Thyroid gland (tissue), 4 donors: Measurements from ENCODE around the gene ATXN1.

ENCODE experiments used
- POLR2A ChIP-seq, 2 donors: fragments of 450-650 bp; IDR thresholded peaks; one replicate each; pipeline ENCODE4 v1.6.1; 2017; ENCODE audit warnings: antibody characterized with exemption in 2 of 2, mild to moderate bottlenecking in 2 of 2, moderate library complexity in 1 of 2
- TF ChIP-seq, protein P1 (sequence below), 6 experiments: fragments of 200-600 bp in 3 of 6; fragments of 450-650 bp in 3 of 6; sonication (generic) in 3 of 6; IDR thresholded peaks; one replicate each; pipeline ENCODE4 v1.5.1; 2016 to 2019; ENCODE audit warnings: antibody characterized with exemption in 6 of 6, mild to moderate bottlenecking in 2 of 6, inconsistent platforms in 1 of 6, moderate library complexity in 1 of 6

DNA sequence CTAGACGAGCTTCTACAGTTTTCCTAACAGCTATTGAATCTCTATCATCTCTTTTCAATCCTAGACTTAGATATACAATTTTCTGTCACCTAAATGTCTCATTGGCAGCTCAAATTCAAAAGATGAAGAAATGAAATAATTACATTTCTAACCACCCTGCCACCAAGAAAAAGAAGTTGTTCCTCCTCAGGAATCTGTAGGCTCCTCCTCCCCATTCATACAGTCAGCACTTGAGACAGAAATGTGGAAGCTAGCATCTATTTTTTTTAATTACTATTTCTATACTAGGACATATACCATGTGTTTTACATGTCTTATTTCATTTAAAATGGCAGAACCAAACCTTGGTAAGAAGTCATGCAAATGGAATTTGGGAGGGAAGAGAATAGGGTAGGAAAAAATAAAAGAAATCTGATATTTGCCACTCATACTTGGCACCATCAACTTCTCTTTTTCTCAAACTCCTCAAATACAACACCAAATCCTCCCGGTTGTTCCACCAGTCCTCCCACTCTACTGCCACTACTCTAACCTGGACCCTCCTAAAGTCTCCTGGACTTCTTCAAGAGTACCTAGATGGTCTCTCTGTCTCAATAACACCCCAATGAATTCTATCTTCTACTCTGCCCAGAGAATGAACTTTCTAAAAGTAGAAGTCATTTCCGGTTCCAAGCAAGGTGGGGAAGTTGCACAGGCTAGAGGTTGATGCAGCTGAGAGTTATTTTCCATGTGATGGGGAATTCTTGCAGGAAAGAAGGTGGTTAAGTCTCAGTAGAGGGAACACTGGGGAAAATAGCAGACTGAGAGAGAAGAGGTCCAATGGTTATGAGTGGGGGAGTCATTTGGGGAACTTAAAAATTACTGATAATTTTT lies 54.1 kb downstream of the ATXN1 start:
- no peak for TF ChIP-seq POLR2A (IDR thresholded peaks at IDR 0.05)
- TF ChIP-seq, protein P1, sequence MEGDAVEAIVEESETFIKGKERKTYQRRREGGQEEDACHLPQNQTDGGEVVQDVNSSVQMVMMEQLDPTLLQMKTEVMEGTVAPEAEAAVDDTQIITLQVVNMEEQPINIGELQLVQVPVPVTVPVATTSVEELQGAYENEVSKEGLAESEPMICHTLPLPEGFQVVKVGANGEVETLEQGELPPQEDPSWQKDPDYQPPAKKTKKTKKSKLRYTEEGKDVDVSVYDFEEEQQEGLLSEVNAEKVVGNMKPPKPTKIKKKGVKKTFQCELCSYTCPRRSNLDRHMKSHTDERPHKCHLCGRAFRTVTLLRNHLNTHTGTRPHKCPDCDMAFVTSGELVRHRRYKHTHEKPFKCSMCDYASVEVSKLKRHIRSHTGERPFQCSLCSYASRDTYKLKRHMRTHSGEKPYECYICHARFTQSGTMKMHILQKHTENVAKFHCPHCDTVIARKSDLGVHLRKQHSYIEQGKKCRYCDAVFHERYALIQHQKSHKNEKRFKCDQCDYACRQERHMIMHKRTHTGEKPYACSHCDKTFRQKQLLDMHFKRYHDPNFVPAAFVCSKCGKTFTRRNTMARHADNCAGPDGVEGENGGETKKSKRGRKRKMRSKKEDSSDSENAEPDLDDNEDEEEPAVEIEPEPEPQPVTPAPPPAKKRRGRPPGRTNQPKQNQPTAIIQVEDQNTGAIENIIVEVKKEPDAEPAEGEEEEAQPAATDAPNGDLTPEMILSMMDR (IDR thresholded peaks at IDR 0.05) = no peak
